Measurements from ENCODE around the gene GBX1.

The GBX1 gene

DNA sequence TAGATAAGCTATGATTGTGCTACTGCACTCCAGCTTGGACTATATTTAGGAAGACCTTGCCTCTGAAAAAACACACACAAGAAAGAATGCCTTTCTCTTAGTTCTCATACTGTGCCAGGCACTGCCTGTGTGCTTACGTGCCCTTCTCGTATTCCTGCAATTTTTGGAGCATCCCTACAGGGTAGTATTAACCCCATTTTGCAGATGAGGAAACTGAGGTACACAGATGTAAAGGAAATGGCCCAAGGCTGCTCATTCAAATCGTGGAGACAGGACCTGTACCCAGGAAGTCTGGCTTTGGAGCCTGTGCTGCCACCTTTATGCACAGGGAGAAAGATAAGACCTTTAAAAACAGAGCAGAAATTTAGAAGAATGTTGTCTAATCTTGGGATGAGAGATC lies 64.5 kb downstream of the GBX1 start:
- H3K27me3 ChIP-seq (replicated peaks; ENCODE audit: control insufficient read depth, insufficient read depth, low read length) = no peaks in the 10 kb centered on the region
- DNase-seq (ENCODE audit: low read depth) = no peak
- peaks cover 12% of the 10 kb centered on the region for H3K4me1 ChIP-seq (ENCODE audit: control insufficient read depth, insufficient read depth, low read length)
- peaks cover 11% of the 10 kb centered on the region for H3K36me3 ChIP-seq (ENCODE audit: control insufficient read depth, insufficient read depth, low read length, severe bottlenecking)
- no peaks in the 10 kb centered on the region for H3K9me3 ChIP-seq (ENCODE audit: control insufficient read depth, low read length)
- H3K9ac ChIP-seq (ENCODE audit: low read length) = no peak overlapping the region
- H3K4me3 ChIP-seq (ENCODE audit: low read length) = no peak overlapping the region

DNA sequence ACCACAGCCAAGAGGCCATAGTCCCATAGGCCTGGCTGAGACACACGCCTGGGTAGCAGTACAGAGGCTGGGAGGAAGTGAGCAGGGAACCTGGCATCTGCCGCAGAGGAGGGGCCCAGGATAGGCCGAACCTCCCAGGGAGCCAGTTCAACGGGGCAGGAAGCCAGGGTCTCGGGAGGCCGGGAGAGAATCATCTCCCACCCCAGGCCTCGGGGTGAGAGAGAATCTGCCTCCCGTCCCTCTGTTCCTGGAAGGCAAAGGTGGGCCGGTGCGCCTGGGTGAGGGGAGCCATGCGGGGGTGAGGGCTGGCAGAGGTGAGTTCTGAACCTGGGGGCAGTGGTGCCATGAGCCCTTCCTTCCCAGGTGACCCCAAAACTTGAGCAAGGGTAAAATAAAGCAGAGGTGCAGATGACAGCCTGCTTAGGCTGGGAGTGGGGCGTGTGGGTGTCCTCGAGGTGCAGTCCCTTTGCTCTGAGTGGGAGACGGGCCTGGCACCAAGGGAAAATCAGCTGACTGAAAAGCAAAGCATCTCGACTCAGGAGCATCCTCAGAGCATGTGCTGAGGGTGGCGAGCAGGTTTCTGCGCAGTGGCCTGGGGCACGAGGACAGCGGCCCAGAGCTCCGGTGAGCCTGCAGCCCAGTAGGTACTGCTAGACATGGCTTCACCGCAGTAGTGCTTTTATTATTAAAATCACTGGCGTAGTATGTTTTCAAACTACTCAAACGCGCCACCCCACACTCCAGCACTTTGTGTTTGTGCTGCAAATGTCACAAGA lies 65.7 kb downstream of the GBX1 start:
- no peaks in the 10 kb centered on the region for H3K9me3 ChIP-seq (ENCODE audit: control insufficient read depth, low read length)
- DNase-seq (ENCODE audit: low read depth) = no peak
- peaks cover 13% of the 10 kb centered on the region for H3K36me3 ChIP-seq (ENCODE audit: control insufficient read depth, insufficient read depth, low read length, severe bottlenecking)
- H3K9ac ChIP-seq (ENCODE audit: low read length) = no peak overlapping the region
- no peak overlapping the region for H3K4me3 ChIP-seq (ENCODE audit: low read length)
- peaks cover 12% of the 10 kb centered on the region for H3K4me1 ChIP-seq (ENCODE audit: control insufficient read depth, insufficient read depth, low read length)
- H3K27me3 ChIP-seq (replicated peaks; ENCODE audit: control insufficient read depth, insufficient read depth, low read length) = no peaks in the 10 kb centered on the region

DNA sequence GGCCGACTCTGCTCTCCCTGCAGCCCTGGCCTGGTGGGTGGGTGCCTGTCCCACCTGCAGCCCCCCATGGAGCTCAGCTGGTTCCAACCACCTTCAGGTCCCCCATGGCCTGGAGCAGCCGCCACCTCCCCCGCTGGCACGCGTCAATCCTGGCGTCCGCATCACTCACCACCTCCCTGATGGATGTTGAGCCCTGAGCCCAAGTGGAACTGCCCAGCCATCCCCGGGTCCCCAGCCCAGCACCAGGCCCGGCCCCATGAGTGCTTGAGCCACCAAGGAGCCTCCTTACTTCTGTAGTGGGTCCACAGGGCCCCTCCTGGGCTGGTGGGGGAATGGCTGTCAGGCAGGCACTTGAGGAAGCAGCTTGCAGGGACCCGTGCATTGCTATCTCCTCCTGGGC lies 66.6 kb downstream of the GBX1 start:
- Histone ChIP-seq H3K9ac (ENCODE audit: low read length) (no peak overlapping the region), H3K9me3 (ENCODE audit: control insufficient read depth, low read length) (no peaks in the 10 kb centered on the region), H3K4me3 (ENCODE audit: low read length) (no peak overlapping the region), H3K4me1 (ENCODE audit: control insufficient read depth, insufficient read depth, low read length) (peaks cover 12% of the 10 kb centered on the region), H3K27me3 (replicated peaks; ENCODE audit: control insufficient read depth, insufficient read depth, low read length) (no peaks in the 10 kb centered on the region), H3K36me3 (ENCODE audit: control insufficient read depth, insufficient read depth, low read length, severe bottlenecking) (peaks cover 8% of the 10 kb centered on the region)
- DNase-seq (ENCODE audit: low read depth) = no peak

DNA sequence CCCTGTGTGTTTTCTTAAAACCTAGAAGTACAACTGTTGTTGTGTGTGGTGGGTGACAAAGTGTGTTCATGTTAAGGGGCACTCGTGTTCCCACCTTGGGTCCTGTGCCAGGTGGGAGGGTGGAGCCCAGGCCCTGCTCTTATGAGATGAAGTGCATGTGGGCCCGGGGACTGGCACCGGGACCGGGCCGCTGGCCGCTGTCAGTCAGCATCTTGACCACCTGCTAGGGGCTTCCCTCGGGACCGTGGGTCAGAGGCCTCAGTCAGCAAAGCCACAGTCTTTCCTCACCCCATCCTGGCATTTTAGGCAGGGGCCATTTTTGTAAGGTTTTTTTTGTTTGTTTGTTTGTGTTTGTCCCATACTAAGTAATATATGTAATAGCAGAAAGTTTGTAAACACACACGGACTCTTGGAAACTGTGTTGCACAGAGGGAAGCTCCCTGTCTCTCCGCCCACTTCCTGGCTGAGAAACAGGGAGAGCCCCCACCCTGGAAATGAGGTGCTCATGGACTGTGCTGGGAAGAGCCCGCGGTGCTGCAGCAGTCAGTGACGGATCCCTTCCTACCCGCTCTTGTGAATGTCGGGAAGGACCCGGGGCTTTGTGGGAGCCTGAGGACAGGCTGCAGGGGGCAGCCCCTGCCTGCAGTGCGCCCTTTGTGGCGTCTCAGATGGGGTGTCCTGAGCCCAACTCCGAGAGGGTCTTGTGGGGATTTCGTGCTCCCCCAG lies 67.8 kb downstream of the GBX1 start:
- H3K4me1 ChIP-seq (ENCODE audit: control insufficient read depth, insufficient read depth, low read length) = peaks cover 10% of the 10 kb centered on the region
- H3K9ac ChIP-seq (ENCODE audit: low read length) = no peak overlapping the region
- DNase-seq (ENCODE audit: low read depth) = no peak
- H3K4me3 ChIP-seq (ENCODE audit: low read length) = no peak overlapping the region
- no peaks in the 10 kb centered on the region for H3K27me3 ChIP-seq (replicated peaks; ENCODE audit: control insufficient read depth, insufficient read depth, low read length)
- no peaks in the 10 kb centered on the region for H3K9me3 ChIP-seq (ENCODE audit: control insufficient read depth, low read length)
- peaks cover 5% of the 10 kb centered on the region for H3K36me3 ChIP-seq (ENCODE audit: control insufficient read depth, insufficient read depth, low read length, severe bottlenecking)

Measured in adipocyte (in vitro differentiated cells).